SK-N-SH (cell line): Measurements from ENCODE around the gene PODNL1. TPM values are rescaled to one million over a fixed set of nuclear protein-coding genes. Genes with fewer than 3 reads are reported as not detected.
A peak's percentile ranks its signal among the peaks of the same experiment; 100 is the strongest.

Experiments used
- CTCF ChIA-PET: fragments of 300-600, 350-600 bp; formaldehyde crosslinking; extraction: SDS; loops from one replicate; lab custom pipeline; 2021; lab: Yijun Ruan, JAX
- POLR2A ChIA-PET: fragments of 350-600 bp; sonication (Branson Sonifier 250); formaldehyde crosslinking; extraction: SDS; loops from one replicate; lab custom pipeline; 2020; ENCODE audit warnings: antibody characterized with exemption, inconsistent platforms; lab: Yijun Ruan, JAX
- DNase-seq: peaks from one replicate; pipeline ENCODE4 v3.0.0; 2012
- H2AFZ ChIP-seq: fragments of 200-600 bp; sonication (generic); 2 replicates; pipeline ENCODE4 v1.8.1; 2016; ENCODE audit warnings: antibody characterized with exemption, mild to moderate bottlenecking, low read depth
- H3F3A ChIP-seq: fragments of 200-600 bp; sonication (generic); replicated peaks from 2 replicates; pipeline ENCODE3; 2016; ENCODE audit warnings: antibody characterized with exemption, mild to moderate bottlenecking; ENCODE audit not compliant: insufficient read depth
- H3K27ac ChIP-seq, 2 experiments: fragments of 200-500 bp in 1 of 2; fragments of 200-600 bp in 1 of 2; sonication (Bioruptor generic) in 1 of 2; sonication (generic), shearing (Covaris generic) in 1 of 2; 2 replicates each; pipeline versions ENCODE4 v1.5.1 to v1.6.1; 2014 to 2016; ENCODE audit warnings: low read depth in 2 of 2, inconsistent platforms in 1 of 2, low read length in 1 of 2, mild to moderate bottlenecking in 1 of 2, mixed read lengths in 1 of 2
- H3K27me3 ChIP-seq: fragments of 200-600 bp; sonication (generic), shearing (Covaris generic); 2 replicates; pipeline ENCODE4 v1.6.1; 2016; ENCODE audit warnings: mixed run types; ENCODE audit not compliant: insufficient read depth
- H3K36me3 ChIP-seq, 2 experiments: fragments of 200-500 bp in 1 of 2; fragments of 200-600 bp in 1 of 2; sonication (Bioruptor generic) in 1 of 2; sonication (generic) in 1 of 2; replicated peaks in 1 of 2; 2 replicates each; pipeline versions ENCODE3 to v1.5.1; 2014 to 2016; ENCODE audit warnings: low read length in 1 of 2, mild to moderate bottlenecking in 1 of 2; ENCODE audit not compliant: insufficient read depth in 2 of 2, control insufficient read depth in 1 of 2
- H3K4me1 ChIP-seq, 2 experiments: fragments of 200-500 bp in 1 of 2; fragments of 200-600 bp in 1 of 2; sonication (Bioruptor generic) in 1 of 2; sonication (generic), shearing (Covaris generic) in 1 of 2; 2 replicates each; pipeline versions ENCODE4 v1.5.1 to v1.6.1; 2014 to 2016; ENCODE audit warnings: low read depth in 1 of 2, low read length in 1 of 2, mixed run types in 1 of 2; ENCODE audit not compliant: insufficient read depth in 2 of 2, control insufficient read depth in 1 of 2
- H3K4me2 ChIP-seq: fragments of 200-600 bp; sonication (generic), shearing (Covaris generic); 2 replicates; pipeline ENCODE4 v1.6.1; 2017; ENCODE audit warnings: mixed run types
- H3K4me3 ChIP-seq, 2 experiments: fragments of 200-500 bp in 1 of 2; fragments of 200-600 bp in 1 of 2; sonication (Bioruptor generic) in 1 of 2; sonication (generic), shearing (Covaris generic) in 1 of 2; 2 replicates each; pipeline versions ENCODE4 v1.5.1 to v1.8.1; 2014 to 2016; ENCODE audit warnings: low read depth in 2 of 2, inconsistent platforms in 1 of 2, low read length in 1 of 2, mild to moderate bottlenecking in 1 of 2, mixed read lengths in 1 of 2, moderate library complexity in 1 of 2
- H3K79me2 ChIP-seq: fragments of 200-600 bp; sonication (generic); 2 replicates; pipeline ENCODE4 v1.8.1; 2017; ENCODE audit warnings: mild to moderate bottlenecking; ENCODE audit not compliant: insufficient read depth
- H3K9ac ChIP-seq: fragments of 200-600 bp; sonication (generic); 2 replicates; pipeline ENCODE4 v1.6.1; 2017; ENCODE audit warnings: mixed run types
- H3K9me2 ChIP-seq: fragments of 200-600 bp; sonication (generic); 2 replicates; pipeline ENCODE4 v1.6.1; 2017; ENCODE audit warnings: mixed run types
- H3K9me3 ChIP-seq: fragments of 200-600 bp; sonication (generic); 2 replicates; pipeline ENCODE4 v1.6.1; 2017; ENCODE audit warnings: mixed run types, mild to moderate bottlenecking, moderate library complexity
- H4K20me1 ChIP-seq: fragments of 200-600 bp; sonication (generic); 2 replicates; pipeline ENCODE4 v1.6.1; 2017; ENCODE audit warnings: mild to moderate bottlenecking, mixed run types; ENCODE audit not compliant: insufficient read depth
- CHD2 ChIP-seq: fragments of 150-350 bp; IDR thresholded peaks from 2 replicates; pipeline ENCODE4 v1.6.1; 2018; ENCODE audit warnings: low read length; ENCODE audit not compliant: partially characterized antibody
- EZH2phosphoT487 ChIP-seq: fragments of 200-600 bp; sonication (generic); IDR thresholded peaks from 2 replicates; pipeline ENCODE4 v1.6.1; 2017; ENCODE audit warnings: low read depth, mixed run types, mild to moderate bottlenecking, antibody characterized with exemption, moderate library complexity, borderline replicate concordance
- SIN3A ChIP-seq: IDR thresholded peaks from 2 replicates; pipeline ENCODE4 v1.6.1; 2012; ENCODE audit warnings: low read depth, mild to moderate bottlenecking, low read length, moderate library complexity, borderline replicate concordance
- TEAD4 ChIP-seq: IDR thresholded peaks from 2 replicates; pipeline ENCODE4 v1.4.0; 2012; ENCODE audit warnings: mild to moderate bottlenecking, borderline replicate concordance; ENCODE audit not compliant: insufficient read depth
- WGBS: methylation state at CpG from one replicate; pipeline ENCODE4 v1.1.6; 2017; ENCODE audit warnings: low lambda C conversion rate; 5-methylcytosine and 5-hydroxymethylcytosine counted together
- polyA plus RNA-seq, 3 experiments: library from polyadenylated mRNA; depleted of rRNA; stranded (reverse); fragments of >200 nt; gene quantifications; 2 replicates each; pipeline ENCODE4 v1.2.3, GENCODE V29; 2012
- TF ChIP-seq, protein P1 (sequence below): IDR thresholded peaks from 2 replicates; pipeline ENCODE4 v1.6.1; 2012; ENCODE audit warnings: mild to moderate bottlenecking, low read depth, low read length, moderate library complexity
- TF ChIP-seq, protein P2 (sequence below): IDR thresholded peaks from 2 replicates; pipeline ENCODE4 v1.4.0; 2012; ENCODE audit warnings: low read depth, borderline replicate concordance
- TF ChIP-seq, protein P3 (sequence below): IDR thresholded peaks from 2 replicates; pipeline ENCODE4 v1.4.0; 2012; ENCODE audit warnings: low read depth

Gene PODNL1
- polyA plus RNA-seq, 1 of the 3 experiments (the other 2 are of a cell fraction), result 7.5 TPM

DNA sequence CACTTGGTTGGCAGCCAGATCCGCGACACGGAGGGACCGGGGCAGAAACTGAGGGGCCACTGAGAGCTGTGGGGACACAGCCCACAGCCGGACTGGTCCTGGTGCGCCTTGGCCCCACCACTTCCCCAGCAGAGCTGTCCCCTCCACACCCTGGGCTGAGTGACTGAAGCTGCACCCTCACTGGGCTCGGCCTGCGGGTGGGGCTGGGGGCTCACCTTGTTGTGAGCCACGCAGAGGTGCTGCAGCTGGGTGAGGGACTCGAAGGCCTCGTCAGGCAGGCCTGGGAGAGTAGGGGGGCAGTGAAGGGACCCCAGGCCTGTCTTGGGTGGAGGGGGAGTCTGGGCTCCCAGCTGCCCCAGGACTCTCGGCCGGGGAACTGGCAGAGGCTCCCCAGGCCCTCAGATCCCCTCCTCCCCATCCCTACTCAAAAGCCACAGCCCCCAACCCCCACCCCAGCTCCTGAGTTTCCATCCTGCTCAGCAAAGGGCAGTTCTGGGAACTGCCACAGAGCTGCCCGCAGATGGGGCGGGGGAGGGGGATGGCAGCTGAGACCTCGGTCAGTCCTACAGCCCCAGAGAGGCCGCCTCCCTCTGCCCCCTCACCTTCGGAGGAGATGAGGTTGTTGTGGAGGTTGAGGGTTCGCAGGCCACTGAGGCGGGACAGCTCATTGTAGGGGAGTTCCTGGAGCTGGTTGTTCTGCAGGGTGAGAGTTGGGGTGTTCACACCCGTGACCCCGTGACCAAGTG lies 2.3 kb downstream of the PODNL1 start:
- Histone ChIP-seq H3K27ac (peak overlapping the region in 1 of 2 experiments; percentile 43; a peak in 1 of 4 replicates), H3K9me2 (no peaks in the 10 kb centered on the region), H3K4me2 (no peak overlapping the region), H3K79me2 (no peaks in the 10 kb centered on the region), H4K20me1 (no peaks in the 10 kb centered on the region), H3K36me3 (peaks cover 0 to 2% of the 10 kb centered on the region in 2 experiments), H3K9ac (no peak overlapping the region), H3K9me3 (no peaks in the 10 kb centered on the region), H3K4me1 (peaks cover 0 to 26% of the 10 kb centered on the region in 2 experiments; a peak in 1 of 4 replicates), H2AFZ (no peak overlapping the region), H3K4me3 (no peak overlapping the region), H3F3A (no peaks in the 10 kb centered on the region), H3K27me3 (no peaks in the 10 kb centered on the region)
- ChIA-PET CTCF (interaction anchor here (0.9 to 1.3 kb wide), 3 partner anchors 24 to 108 kb away, joined by 3 to 7 read pairs (median 3); no protein-coding TSS in a partner anchor), POLR2A (interaction anchor here (1.1 kb wide), 1 partner anchor 16 kb away, joined by 5 read pairs; the partner anchor contains the start of gene DCAF15)
- peak; percentile 36 for TF ChIP-seq CHD2
- TF ChIP-seq SIN3A, result no peak
- no peak for TF ChIP-seq EZH2phosphoT487
- TF ChIP-seq, protein P1, sequence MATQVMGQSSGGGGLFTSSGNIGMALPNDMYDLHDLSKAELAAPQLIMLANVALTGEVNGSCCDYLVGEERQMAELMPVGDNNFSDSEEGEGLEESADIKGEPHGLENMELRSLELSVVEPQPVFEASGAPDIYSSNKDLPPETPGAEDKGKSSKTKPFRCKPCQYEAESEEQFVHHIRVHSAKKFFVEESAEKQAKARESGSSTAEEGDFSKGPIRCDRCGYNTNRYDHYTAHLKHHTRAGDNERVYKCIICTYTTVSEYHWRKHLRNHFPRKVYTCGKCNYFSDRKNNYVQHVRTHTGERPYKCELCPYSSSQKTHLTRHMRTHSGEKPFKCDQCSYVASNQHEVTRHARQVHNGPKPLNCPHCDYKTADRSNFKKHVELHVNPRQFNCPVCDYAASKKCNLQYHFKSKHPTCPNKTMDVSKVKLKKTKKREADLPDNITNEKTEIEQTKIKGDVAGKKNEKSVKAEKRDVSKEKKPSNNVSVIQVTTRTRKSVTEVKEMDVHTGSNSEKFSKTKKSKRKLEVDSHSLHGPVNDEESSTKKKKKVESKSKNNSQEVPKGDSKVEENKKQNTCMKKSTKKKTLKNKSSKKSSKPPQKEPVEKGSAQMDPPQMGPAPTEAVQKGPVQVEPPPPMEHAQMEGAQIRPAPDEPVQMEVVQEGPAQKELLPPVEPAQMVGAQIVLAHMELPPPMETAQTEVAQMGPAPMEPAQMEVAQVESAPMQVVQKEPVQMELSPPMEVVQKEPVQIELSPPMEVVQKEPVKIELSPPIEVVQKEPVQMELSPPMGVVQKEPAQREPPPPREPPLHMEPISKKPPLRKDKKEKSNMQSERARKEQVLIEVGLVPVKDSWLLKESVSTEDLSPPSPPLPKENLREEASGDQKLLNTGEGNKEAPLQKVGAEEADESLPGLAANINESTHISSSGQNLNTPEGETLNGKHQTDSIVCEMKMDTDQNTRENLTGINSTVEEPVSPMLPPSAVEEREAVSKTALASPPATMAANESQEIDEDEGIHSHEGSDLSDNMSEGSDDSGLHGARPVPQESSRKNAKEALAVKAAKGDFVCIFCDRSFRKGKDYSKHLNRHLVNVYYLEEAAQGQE, result no peak
- TF ChIP-seq, protein P2, sequence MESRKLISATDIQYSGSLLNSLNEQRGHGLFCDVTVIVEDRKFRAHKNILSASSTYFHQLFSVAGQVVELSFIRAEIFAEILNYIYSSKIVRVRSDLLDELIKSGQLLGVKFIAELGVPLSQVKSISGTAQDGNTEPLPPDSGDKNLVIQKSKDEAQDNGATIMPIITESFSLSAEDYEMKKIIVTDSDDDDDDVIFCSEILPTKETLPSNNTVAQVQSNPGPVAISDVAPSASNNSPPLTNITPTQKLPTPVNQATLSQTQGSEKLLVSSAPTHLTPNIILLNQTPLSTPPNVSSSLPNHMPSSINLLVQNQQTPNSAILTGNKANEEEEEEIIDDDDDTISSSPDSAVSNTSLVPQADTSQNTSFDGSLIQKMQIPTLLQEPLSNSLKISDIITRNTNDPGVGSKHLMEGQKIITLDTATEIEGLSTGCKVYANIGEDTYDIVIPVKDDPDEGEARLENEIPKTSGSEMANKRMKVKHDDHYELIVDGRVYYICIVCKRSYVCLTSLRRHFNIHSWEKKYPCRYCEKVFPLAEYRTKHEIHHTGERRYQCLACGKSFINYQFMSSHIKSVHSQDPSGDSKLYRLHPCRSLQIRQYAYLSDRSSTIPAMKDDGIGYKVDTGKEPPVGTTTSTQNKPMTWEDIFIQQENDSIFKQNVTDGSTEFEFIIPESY, result no peak
- peak; percentile 73 for DNase-seq
- WGBS, result 89% methylated on average over 11 of the region's 22 CpGs

DNA sequence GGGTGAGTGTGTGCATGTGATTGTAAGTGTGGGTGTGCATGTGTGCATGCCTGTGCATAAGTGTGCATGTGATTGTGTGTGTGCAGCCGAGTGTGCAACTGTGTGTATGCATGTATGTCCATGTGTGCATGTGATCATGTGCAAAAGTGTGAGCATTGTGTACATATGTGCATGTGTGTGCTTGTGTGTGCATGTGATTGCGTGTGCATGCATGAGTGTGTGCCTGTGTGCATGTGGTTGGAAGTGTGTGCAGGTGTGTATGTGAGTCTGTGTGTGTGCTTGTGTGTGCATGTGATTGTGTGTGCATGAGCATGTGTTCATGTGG lies 3.5 kb downstream of the PODNL1 start:
- no peak overlapping the region for H3K9ac ChIP-seq
- H3K9me2 ChIP-seq, result no peaks in the 10 kb centered on the region
- H3K36me3 ChIP-seq, result peaks cover 0 to 2% of the 10 kb centered on the region in 2 experiments
- H3K27ac ChIP-seq, result no peak overlapping the region
- no peak for TF ChIP-seq EZH2phosphoT487
- TF ChIP-seq TEAD4, result no peak
- TF ChIP-seq, protein P3, sequence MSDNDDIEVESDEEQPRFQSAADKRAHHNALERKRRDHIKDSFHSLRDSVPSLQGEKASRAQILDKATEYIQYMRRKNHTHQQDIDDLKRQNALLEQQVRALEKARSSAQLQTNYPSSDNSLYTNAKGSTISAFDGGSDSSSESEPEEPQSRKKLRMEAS, result no peak
- DNase-seq, result no peak
- H3K27me3 ChIP-seq, result no peaks in the 10 kb centered on the region
- peaks cover 0 to 29% of the 10 kb centered on the region in 2 experiments; a peak in 1 of 4 replicates for H3K4me1 ChIP-seq
- ChIA-PET CTCF (interaction anchor here (1.4 kb wide), 1 partner anchor 17 kb away, joined by 3 read pairs; no protein-coding TSS in a partner anchor), POLR2A (no interaction called here)
- no peaks in the 10 kb centered on the region for H3K79me2 ChIP-seq
- H3K9me3 ChIP-seq, result no peaks in the 10 kb centered on the region
- H3K4me2 ChIP-seq, result no peak overlapping the region
- no peaks in the 10 kb centered on the region for H4K20me1 ChIP-seq
- 92% methylated on average over 2 of the region's 2 CpGs for WGBS
- H2AFZ ChIP-seq, result no peak overlapping the region
- no peak overlapping the region for H3K4me3 ChIP-seq
- H3F3A ChIP-seq, result no peaks in the 10 kb centered on the region
